GM19397 (cell line): ENCODE data around the gene D2HGDH.

Source experiments
- ATAC-seq: cut with Tn5 transposase; IDR thresholded peaks from one replicate; pipeline ENCODE4 v1.9.1; 2021; ENCODE audit warnings: mild to moderate bottlenecking, moderate library complexity; ENCODE audit not compliant: unreplicated experiment

The D2HGDH gene

DNA sequence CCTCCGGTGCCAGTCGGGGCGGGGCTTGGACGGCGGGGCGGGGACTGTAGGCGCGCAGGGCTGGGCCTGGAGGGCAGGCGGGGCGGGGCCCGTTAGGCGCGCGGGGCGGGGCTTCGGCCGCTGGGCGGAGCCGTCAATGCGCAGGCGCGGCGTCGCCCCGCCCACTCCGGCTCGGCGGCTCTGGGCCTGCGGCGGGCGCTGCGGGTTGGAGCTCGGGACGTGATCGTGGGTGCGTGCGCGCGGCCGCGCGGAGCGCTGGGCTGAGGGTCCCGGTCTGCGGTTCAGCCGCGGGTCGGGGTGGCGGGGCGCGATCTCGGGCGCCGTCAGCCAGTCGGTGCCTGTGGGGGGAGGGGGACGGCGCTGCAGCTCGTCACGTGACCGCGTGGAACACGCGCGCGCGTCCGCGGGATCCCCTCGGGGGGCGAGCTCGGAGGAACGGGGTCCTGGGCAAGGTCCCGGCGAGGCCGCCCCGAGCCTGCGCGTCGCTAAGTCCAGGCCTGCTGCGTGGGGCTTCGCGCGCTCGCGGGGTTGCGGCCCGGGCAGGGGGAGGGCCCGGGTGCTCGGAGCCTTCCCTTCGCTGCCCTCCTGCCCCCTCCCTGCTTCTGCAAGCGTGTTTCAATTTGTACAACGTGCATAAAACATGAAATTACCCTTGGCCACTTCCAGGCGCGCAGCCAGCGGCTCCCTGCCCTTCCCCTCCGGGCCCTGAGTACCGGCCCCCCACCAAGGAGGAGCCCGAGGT, at the start of gene D2HGDH:
Gene D2HGDH (plus strand): TSS at position 164 of the 742 bp plus-strand sequence. CDS start 595 bp downstream, outside the sequence.
- ATAC-seq, result peak; percentile 64

DNA sequence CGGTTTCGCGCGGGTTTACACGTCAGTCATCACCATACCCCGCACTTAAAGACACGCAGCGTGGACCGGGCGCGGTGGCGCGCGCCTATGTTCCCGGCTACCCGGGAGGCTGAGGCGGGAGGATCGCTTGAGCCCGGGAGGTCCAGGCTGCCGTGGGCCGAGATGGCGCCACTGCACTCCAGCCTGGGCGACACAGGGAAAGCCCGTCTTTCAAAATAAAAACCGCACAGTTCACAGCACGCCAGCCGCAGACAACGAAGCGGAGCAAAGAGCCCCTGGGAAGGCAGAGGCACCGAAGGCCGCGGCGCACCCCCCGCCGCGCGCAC, 48.1 kb upstream of the D2HGDH start:
- ATAC-seq, result peak; percentile 12

DNA sequence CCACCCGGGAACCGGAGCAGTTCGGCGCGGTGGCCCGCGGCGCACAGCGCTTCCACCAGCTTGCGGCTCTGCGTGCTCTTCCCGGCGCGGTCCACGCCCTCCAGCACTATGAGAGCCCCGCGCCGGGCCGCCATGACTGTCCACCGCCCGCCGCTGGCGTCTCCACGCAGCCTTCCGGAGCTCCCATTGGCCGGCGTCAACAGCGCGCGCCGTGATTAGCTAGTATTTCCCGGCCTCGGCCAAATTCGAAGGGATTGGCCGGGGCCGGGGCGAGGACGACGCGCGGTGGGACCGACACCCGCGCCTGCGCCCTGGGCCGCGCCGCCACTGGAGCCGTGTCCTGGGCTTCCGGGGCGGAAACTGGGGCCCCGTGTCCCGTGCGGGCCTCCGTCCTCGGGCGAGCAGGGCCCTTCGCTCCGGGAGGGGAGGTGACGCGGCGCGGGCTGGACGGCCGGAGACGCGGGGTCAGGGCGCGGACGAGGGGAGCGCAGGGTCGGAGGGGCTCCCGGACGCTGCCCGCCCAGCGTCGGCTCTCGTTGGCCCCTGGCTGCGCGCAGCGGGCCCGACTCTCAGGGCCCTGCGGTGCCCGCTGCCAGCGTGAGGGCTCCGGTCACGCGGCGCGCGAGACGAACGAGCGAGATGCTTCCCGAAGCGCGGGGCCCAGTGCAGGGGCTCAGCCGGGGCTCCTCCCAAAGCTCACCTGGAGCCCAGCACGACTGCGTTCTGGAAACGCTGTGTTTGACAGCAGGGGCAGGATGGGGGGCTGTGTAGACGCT, 47.6 kb upstream of the D2HGDH start, which contains the start of gene DTYMK:
Gene DTYMK (minus strand): TSS at position 166 of the 776 bp plus-strand sequence. CDS start 32 bp downstream, at position 134.
- ATAC-seq, result peak; percentile 92

- no peak for ATAC-seq
Measured at GRCh38 chr2:241689306-241689705, 45.1 kb upstream of the D2HGDH start.

DNA sequence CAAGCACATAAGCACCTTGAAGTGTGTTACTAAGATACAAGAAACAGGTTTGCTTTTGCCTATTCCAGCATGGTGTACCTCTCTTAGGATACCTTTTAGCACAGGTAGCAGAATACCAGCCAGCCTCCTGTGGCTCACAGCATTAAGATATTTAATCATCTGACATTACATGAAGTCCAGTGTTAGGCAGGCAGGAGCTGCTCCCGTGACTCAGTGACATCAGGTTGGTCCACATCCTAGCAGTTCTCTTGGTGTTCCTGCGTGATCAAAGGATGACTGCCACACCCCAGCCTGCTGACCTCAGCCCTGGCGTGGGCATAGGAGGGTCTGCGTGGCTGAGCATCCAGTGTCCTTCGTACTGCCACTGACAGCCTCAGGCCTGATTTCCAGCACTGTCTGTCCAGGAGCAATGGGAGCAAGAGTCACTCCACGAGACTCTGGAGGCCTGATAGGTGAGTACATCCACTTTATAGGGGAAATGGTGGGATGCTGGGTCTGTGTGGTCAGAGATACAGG, 44.2 kb upstream of the D2HGDH start:
- ATAC-seq, result no peak

GRCh38 chr2:241692448-241692847, 42.0 kb upstream of the D2HGDH start:
- ATAC-seq, result no peak

- no peak for ATAC-seq
Measured at GRCh38 chr2:241695651-241696050, 38.8 kb upstream of the D2HGDH start.

- no peak for ATAC-seq
Measured at GRCh38 chr2:241701149-241701398, 33.4 kb upstream of the D2HGDH start.

DNA sequence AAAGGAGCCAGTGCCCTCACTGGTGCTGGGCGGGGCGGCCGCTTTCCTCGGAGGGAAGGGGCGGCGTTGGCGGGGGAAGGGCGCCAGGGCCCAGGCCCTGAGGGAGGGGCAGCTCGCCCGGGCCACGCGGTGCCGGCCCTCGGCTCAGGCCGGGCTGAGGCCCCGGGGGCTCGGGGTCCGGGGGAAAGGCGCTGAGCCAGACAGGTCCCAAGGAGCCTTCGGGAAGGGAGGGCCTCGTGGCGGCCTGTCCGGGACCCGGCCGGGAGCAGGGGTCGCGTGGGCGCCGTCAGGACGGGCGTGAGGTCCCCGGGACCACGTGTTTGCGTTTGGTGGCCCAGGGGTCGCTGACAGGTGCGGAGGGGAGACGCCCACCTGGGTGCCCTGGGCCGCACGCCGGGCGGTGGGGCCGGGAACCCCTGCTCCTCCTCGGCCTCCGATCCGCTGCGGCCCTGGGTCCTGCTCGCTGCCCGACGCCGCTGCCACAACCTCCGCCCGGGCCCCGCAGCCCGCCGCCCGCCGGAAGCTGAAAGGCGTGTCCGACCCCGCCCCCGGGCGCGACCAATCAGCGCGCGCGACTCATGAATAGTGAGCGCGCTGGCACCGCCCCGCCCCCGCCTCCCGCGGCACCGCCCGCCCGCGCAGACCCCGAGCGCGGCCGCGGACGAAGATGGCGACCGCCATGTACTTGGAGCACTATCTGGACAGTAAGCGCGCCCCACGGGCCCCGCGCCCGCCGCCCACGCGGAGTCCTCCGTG, 32.9 kb upstream of the D2HGDH start, which contains the start of gene ING5:
Gene ING5 (plus strand): TSS at position 641 of the 756 bp plus-strand sequence. CDS start 27 bp downstream, at position 668.
- peak; percentile 58 for ATAC-seq

DNA sequence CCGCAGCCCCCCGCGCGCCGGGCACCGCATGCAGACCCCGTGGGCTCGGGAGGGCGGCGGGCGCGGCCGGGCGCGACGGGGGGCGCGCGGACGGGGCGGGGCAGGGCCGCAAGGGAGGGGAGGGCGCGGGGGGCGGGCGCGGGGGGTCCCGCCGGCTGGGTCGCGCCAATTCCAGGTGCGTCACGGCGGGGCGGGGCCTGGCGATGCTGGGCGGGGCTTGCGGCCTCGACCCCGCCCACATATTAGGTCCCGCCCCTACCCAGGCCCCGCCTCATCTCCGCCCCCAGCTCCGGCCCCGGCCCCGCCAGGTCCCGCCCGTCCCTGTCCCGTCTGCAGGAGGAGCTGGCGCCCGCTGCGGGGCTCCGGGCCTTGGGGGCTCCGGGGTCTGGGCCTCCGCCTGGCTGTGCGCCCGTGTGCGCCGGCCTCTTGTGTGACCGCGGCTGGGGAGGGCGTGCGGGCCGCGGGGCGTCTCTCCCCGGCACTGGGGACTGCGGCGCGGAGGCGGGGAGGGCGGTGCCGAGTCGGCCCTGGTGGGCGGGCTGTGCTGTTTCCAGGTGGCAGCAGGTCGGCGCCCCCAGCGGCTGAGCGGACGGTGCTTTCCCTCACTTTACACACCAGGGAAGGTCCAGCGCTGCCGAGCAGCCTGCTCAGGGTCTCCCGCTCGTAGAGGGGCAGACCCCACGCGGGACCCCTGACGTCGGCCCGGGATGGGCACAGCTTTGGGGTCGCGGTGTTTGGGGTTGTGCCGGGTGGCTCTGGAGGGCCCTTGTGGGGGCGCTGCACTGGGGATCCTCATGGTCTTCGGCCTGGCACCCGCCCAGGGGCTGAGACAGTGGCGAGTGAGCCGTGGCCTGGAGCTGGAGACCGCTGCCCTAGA, 32.0 kb upstream of the D2HGDH start:
- ATAC-seq, result peak; percentile 67

DNA sequence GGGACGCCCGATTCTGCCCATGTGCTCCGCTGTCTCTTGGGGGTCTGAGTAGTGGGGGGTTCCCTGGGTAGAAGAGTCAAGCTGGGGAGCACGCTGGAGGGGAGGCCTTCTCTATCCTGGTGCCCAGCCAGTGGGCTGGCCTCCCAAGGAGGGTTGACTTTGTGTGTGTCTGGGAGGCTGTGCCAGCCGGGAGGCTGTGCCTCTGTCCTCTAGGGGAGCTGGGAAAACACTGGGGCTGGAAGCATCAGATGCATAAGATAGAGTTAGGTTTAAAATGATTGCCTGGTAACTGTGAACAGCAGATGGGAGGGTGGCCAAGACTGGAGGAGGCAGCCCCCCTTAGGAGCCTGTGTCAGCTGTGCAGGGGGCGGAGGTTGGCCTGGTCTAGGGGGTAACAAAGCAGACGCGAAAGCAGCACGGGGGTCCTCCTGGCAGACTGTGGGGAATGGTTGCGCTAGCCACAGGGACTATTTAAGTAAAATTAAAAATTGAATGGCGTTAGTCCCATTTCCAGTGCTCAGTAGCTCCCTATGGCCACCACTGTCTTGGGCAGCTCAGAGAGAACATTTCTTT, 31.3 kb upstream of the D2HGDH start:
- ATAC-seq, result no peak

DNA sequence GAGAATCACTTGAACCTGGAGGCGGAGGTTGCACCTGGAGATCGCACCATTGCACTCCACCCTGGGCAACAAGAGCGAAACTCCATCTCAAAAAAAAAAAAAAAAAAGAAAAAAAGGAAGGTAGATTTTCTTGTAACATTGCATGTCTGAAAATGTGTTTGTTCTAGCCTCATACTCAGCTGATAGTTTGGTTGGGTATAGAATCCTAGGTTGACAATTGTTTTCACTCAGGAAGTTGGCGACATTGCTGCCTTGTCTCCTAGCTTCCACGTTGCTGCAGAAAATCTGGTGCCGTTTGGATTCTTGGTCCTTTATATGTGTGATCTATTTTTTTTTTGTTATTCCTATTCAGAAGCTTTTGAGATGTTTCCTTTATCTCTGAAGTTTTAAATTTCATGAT, 27.9 kb upstream of the D2HGDH start:
- ATAC-seq, result no peak

- no peak for ATAC-seq
Measured at GRCh38 chr2:241708879-241709278, 25.6 kb upstream of the D2HGDH start.

DNA sequence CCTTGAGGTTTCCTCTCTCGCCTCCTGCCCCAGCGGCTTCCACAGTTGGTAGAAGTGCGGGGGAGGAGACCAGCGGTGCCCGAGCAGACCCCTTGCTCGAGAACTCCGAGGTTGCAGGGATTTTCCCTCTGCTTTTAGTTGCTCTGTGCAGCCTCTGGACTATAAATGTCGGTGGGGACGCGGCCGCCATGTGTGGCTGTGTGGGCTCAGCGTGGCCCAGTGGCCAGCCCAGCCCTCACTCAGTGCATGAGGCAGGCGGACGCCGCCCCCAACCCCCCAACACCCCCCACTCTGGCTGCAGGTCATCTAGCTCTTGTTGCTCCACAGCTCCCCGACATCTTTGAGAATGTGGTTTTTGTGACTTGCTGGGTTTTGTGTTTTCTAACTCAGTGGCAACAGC, 15.3 kb upstream of the D2HGDH start:
- no peak for ATAC-seq

GRCh38 chr2:241720099-241720498, 14.3 kb upstream of the D2HGDH start:
- no peak for ATAC-seq

GRCh38 chr2:241720560-241720959, 13.9 kb upstream of the D2HGDH start:
- ATAC-seq, result no peak

- no peak for ATAC-seq
Measured at GRCh38 chr2:241721852-241722251, 12.6 kb upstream of the D2HGDH start.

GRCh38 chr2:241722896-241723454, 11.5 kb upstream of the D2HGDH start:
- ATAC-seq, result no peak

DNA sequence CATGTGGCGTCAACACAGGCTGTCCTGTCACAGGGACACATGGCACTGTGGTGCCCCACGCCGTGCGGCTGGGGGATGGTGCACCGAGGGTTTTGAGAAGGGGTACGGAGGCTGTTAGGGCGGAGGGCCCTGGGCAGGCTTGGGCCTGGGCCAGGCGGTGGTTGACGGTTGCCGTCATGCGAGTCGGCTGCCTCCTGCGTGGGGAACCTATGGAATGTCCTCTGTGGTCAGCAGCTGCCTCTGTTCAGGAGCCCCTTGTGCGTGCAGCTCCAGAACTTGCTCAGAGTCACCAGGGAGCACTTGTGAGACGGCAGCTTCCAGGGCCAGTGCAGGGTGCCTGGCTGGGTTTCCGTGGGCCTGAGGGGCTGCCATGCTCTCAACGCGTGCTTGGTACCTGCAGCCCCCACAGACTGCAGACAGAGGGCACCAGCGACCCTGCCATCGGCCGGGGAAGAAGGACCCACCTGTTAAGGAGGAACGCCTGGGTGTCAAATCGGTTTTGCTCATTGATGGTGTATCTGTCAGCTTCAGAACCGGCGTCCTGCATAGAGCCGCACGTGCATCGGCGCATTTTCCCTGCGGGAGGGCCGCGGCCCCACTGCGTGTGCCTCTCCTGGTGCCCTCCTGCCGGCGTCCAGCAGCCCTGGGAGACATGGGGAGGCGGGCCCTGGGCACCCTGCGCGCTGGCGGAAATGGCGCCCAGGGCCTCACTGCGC, 10.0 kb upstream of the D2HGDH start:
- ATAC-seq, result no peak
